Renal pelvis (tissue), 4 donors: ENCODE measurements around the gene NINJ1. TPM values are rescaled to one million over a fixed set of nuclear protein-coding genes. Genes with fewer than 3 reads are reported as not detected.

Experiments
- DNase-seq: peaks from one replicate; pipeline ENCODE4 v3.0.0-alpha.2; 2013
- polyA plus RNA-seq, 3 donors: library from polyadenylated mRNA; unstranded; fragments of 120-200 nt; gene quantifications; one replicate each; pipeline ENCODE4 v1.2.1, GENCODE V29; 2013; ENCODE audit not compliant: insufficient read length in 3 of 3

The NINJ1 gene
- polyA plus RNA-seq, 3 donors: 51.6 to 53.2 (median 52.5) TPM

DNA sequence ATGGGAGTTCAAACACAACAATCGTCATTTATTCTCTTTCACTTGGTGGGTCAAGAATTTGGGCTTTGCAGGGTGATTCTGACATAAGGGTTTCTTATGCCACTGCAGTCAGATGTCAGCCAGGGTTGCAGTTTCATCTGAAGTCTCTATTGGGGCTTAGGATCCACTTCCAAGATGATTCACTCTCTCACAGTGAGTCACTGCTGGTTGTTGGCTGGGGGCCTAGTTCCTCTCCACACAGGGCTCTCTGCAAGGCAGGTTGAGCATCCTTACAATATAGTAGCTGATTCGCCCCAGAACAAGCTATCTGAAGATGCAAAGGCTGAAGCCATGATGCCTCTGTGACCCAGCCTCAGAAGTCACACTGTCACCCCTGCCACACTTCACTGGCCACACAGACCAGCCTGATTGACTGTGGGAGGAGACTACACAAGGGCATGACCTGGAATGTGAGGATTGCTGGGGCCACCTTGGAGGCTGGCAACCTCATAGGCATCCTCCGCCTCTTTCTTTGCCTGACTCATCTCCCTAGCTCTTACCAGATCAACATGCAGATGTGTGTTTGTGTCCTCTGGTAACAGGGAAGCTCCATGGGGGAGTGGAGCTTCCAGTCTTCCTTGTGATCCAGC, 42.5 kb downstream of the NINJ1 start:
- no peak for DNase-seq

- DNase-seq: no peak
Measured at GRCh38 chr9:93091056-93091452, 43.0 kb downstream of the NINJ1 start.

DNA sequence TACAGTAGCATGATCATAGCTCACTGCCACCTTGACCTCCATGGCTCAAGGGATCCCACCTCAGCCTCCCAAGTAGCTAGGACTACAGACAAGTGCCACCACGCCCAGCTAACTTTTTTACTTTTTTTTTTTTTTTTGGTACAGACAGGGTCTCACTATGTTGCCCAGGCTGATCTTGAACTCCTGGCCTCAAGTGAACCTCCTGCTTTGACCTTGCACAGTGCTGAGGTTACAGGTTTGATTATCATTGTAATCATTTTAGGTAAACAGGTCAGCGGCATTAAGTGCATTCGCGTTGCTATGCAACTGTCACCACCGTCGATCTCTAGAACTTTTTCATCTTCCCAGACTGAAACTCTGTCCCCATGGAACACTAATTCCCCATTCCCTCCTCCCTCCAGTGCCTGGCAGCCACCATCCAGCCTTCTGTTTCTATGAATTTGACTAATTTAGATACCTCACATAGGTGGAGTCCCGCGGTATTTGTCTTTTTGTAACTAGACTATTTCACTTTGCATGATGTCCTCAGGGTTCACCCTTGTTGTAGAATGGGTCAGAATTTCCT, 43.9 kb downstream of the NINJ1 start:
- no peak for DNase-seq

DNA sequence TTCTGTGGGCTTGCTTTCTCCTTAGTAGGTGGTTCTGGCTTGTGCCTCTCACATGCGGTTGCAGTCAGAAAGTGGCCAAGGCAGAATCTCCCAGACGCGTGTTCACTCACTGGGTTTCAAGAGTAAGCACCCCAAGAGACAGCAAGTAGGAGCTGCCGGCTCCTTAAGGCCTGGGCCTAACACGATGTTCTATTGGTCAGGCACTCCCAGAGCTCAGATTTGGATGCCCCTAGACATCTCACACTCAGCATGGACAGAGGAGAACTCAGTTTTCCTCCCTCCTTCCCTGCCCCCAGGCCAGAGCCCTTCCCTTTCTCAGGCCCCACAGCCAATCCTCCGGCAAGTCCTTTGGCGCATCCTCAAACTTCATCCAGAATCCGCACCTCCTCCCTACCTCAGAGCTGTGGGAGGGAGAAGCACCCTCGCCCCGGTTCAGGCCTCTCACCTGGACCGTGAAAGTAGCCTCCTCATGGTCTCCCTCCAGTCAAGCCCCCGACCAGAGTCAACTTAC, 44.5 kb downstream of the NINJ1 start:
- DNase-seq: no peak

DNA sequence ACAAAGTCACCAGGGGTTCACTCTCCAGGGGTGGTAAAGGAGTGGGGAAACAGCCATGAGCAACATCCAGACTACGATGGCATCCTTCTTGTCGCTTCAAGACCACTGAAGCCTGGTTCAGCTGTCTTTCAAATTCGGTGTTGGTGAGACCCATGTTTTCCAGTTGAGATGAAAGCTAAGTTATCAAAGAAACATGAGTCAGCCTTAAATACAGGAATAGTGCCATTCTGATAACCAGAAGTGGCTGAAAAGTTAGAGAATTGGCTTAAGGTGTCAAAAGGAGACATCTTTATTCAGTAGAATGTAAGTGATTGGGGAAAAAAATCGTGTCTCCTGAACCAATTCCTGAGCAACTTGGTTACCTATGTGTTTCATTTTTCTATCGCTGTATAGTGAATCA, 45.0 kb downstream of the NINJ1 start:
- DNase-seq: no peak

DNA sequence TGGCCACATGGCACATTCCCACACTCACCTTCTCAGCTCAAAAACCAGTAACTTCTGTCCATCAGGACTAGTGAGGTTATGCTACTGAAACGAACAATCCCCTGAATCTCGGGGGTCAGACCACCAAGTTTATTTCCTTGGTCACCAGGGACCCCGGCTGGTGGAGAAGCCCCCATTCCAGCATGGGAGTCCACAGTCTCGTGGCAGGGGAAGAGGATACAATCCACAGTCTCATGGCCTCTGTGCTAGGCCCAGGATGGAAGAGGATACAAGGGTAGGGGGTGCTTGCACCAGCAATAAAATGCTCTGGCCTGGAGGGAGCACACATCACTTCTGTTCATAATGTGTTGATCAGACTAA, 45.4 kb downstream of the NINJ1 start:
- no peak for DNase-seq

DNA sequence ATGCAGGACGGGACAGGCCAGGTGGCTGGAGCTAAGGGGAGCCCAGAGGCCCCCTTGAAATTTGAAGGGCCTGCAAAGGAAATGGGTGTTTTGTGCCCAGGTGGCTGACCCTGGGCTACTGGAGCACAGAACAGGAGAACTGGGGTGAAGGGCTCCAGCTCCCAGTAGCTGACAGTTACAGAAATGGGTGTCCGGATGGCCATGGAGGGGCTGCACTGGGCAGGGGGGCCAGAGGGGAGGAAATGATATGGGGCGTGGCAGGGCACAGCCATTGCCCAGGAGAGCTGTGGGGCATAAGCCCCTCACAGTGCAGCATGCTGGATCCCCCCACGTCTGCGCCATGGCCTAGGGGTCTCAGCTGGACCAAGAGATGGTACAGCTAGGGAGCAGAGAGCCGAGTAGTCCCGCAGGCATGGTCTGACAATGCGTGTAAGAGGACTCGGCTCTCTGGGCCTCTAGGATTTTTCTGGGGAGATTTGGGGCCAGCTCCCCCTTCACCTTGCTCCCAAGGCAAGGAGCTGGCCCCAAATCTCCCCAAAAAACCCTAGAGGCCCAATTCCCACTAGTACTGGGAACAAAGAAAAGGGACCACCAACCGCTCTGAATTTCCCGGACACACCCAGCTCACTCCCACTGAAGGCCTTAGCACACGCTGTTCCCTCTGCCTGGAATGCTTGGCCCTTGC, 45.9 kb downstream of the NINJ1 start:
- DNase-seq: no peak

DNA sequence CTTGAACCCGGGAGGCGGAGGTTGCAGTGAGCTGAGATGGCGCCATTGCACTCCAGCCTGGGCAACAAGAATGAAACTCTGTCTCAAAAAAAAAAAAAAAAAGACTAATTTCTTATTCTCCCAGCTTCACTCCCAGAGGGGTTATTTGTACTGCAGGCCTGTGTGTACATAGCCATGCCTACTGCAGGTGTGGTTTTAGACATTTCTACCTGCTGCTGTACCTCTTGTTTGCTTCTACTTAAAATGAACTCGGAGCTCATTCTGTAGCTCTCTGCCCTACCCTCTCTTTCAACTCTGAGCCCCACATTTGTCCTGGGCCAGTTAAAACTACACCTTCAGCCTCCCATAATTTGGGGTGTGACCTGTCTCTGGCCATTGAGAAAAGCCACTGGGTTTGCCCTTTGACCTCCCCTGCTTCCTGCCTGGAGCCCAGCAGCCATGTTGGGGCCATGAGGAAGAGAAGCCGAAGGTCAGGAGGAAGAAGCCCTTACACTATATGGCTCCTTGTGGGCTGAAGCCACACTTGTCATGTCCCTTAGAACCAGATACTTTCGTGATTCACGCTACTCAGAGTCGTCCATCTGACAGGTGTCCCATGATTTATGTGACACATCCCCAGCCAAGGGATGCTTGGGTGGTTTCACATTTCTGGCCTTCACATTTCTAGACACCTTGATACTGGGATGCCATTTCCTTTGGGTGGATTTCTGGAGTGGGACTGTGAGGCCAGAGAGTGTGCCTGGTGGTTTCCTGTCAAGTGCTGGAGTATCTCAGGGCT, 47.4 kb downstream of the NINJ1 start:
- DNase-seq: no peak

- no peak for DNase-seq
Measured at GRCh38 chr9:93085676-93086075, 48.4 kb downstream of the NINJ1 start.

GRCh38 chr9:93084471-93084881, 49.6 kb downstream of the NINJ1 start:
- DNase-seq: no peak

DNA sequence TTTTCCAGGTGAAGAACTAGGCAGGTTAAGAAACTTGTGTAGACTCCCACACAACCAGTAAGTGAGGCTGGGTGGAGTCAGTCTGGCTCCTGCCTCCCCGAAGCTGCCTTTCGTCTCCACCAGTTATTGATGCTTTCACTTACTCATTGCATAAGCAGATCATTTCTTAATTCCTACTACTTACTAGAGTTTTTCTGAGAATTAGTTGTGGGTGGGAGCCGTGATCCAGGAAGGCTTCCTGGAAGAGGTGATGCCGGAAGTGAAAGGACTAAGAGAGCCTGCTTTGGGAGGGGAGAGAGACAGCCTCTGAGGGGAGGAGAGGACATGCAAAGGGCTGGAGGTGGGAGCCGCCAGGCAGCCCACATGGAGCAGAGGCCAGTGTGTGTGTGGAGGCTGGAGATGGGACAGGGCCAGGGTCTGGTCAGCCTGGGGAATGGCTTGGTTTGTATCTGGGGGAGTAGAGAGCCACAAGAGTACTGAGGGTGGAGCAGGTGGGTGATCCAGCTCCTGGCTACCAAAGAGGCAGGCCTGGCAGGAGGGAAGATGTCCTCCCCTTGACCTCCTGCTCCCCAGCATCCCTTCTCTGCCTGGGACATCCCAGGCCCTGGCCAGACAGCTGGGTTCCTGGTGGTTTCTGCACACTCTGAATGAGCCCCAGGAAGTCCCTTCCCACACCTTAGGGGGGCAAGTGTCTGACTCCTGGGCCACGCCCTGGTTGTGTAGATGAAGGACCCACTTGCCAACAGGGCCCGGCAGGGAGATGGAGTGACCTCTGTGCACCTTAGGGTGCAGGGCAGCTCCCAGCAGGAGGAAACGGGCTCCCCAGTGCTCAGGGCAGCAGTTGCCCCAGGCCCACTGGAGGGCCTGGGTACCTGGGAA, 50.2 kb downstream of the NINJ1 start:
- no peak for DNase-seq

DNA sequence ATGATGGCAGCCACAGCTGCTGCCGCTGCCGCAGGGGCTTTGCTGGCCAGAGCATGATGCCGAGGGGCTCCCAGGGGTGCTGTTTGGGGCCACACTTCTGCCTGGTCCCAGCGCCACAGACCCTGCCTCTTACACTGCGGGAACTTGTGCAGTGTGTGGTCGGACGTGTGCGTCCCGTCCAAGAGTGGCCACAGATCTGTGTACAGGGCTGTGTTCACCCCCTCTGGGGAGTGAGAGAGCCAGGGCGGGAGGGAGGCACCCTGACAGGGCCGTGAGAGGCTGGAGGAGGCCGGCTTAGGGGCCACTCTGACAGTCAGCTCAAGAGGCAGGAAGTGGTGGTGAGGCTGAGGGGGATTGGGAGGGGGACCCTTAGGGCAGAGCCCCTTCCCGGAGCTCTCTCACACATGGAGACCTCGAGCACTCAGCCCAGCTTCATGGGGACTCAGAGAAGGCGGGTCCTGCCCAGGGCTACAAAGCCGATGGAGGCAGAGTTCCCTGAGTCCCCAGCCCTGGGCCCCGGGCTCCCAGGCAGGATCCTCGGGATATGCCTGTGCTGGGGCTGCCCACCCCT, 51.1 kb downstream of the NINJ1 start:
- no peak for DNase-seq

DNA sequence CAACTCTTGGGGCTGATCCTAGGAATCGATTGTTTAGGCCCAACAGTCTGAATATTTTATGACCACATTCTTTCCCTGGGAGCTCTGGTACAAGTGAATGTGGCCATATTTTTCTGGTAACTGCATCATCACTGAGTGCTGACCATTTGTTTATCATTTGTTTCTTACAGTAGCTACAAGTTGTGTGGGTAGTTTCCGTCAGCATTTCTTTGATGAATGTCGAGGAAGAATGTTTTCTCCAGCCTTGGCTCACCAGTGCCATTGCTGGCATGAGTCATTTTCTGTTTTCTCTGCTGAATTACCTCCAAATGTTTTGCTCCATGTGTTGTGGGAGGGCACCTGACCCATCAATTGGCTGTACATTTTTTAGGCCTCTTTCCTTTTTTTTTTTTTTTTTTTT, 52.1 kb downstream of the NINJ1 start:
- no peak for DNase-seq

GRCh38 chr9:93081081-93081529, 52.9 kb downstream of the NINJ1 start:
- no peak for DNase-seq

DNA sequence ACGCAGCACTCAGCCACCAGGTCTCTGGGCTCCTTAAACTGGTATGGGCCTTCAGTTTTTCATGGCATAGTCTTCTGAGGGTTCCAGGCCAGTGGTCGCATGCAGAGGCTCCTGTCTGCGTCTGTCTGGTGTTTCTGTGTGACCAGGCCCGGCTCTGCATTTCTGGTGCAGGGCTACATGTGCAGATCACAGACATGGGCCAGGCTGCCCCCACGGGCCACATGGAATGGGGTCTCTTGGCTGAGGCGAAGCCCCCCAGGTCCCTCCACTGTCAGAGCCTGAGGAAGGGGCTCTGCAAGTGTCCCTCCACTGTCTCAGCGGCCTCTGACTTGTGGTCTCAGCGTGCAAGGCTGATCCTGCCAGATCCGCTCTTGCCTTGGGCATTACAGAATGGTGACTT, 53.6 kb downstream of the NINJ1 start:
- DNase-seq: no peak

- DNase-seq: no peak
Measured at GRCh38 chr9:93079371-93079770, 54.7 kb downstream of the NINJ1 start.

DNA sequence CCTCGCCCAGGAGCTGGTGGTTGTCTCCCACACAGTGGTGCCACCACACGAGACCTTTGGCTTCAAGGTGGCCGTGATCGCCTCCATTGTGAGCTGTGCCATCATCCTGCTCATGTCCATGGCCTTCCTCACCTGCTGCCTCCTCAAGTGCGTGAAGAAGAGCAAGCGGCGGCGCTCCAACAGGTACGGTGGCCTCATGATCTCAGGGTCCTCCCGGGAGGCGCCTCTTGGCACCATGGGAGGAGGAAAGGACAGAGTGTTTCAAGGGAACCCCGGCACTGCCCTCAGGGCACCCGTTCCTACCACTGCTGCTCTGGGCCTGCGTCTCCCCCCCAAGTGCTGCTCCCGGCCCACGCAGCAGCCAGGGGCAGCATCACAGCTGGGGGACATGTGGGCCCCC, 56.2 kb downstream of the NINJ1 start:
- DNase-seq: no peak

DNA sequence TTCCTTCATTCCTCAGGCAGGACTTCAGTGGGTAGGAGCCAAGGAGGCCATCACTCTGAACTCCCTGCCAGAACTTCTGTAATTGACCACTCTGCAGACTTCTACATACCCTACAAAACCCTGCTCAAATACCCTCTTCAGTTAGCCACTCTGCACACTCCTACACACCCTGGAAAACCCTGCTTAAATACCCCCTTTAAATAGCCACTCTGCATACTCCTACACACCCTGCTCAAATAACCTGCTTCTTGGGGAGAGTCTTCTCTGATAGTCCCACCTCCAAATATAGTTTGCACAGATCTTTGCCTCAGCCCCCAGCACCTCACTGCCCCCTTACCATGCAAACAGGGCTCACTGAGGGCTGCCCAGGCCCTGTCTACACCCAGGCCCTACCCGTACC, 56.7 kb downstream of the NINJ1 start:
- DNase-seq: no peak

GRCh38 chr9:93076792-93077128, 57.3 kb downstream of the NINJ1 start:
- DNase-seq: no peak

- no peak for DNase-seq
Measured at GRCh38 chr9:93076101-93076791, 57.8 kb downstream of the NINJ1 start.

GRCh38 chr9:93072383-93072795, 61.7 kb downstream of the NINJ1 start:
- DNase-seq: no peak
